Measurements from ENCODE around the gene IPO13. TPM values are rescaled to one million over a fixed set of nuclear protein-coding genes. Genes with fewer than 3 reads are reported as not detected.

IPO13 gene
- total RNA-seq, 1 donor from 2014 or later, result 34.6 TPM

DNA sequence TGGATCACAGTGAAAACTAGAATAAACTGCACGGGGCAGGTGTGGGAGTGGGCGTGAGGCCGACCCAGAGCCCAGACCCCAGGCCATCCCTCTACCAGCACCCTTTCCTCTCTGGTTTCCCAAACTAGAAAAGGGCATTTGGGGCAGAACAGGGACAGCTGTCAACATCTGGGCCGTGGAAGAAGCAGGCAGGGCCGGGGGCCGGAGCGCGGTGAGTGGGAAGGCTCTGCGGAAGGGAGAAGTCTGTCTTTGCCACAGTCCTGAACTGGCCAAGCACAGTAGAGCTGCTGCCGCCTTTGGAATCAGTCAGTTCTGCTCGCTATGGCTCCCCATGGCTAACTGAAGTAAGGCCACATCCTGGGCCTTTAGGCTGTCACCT is 51.2 kb downstream of the IPO13 start:
- TF ChIP-seq, protein P1, sequence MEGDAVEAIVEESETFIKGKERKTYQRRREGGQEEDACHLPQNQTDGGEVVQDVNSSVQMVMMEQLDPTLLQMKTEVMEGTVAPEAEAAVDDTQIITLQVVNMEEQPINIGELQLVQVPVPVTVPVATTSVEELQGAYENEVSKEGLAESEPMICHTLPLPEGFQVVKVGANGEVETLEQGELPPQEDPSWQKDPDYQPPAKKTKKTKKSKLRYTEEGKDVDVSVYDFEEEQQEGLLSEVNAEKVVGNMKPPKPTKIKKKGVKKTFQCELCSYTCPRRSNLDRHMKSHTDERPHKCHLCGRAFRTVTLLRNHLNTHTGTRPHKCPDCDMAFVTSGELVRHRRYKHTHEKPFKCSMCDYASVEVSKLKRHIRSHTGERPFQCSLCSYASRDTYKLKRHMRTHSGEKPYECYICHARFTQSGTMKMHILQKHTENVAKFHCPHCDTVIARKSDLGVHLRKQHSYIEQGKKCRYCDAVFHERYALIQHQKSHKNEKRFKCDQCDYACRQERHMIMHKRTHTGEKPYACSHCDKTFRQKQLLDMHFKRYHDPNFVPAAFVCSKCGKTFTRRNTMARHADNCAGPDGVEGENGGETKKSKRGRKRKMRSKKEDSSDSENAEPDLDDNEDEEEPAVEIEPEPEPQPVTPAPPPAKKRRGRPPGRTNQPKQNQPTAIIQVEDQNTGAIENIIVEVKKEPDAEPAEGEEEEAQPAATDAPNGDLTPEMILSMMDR (IDR thresholded peaks at IDR 0.05), result no peak
- TF ChIP-seq POLR2AphosphoS5 (IDR thresholded peaks at IDR 0.05; ENCODE audit: insufficient read depth in 1 of 2, low read depth in 1 of 2), result no peak
- no peak for TF ChIP-seq POLR2A (IDR thresholded peaks at IDR 0.05)
- Histone ChIP-seq H3K4me3 (no peak overlapping the region), H3K27ac (no peak overlapping the region), H3K4me1 (no peaks in the 10 kb centered on the region), H3K9me3 (no peaks in the 10 kb centered on the region), H3K27me3 (no peaks in the 10 kb centered on the region), H3K36me3 (peaks cover 0 to 25% of the 10 kb centered on the region in 2 donors)
- no peak for DNase-seq (ENCODE audit: extremely low spot score in 2 of 2)
- intact Hi-C loops (cut with DNase I), result no loop called here

DNA sequence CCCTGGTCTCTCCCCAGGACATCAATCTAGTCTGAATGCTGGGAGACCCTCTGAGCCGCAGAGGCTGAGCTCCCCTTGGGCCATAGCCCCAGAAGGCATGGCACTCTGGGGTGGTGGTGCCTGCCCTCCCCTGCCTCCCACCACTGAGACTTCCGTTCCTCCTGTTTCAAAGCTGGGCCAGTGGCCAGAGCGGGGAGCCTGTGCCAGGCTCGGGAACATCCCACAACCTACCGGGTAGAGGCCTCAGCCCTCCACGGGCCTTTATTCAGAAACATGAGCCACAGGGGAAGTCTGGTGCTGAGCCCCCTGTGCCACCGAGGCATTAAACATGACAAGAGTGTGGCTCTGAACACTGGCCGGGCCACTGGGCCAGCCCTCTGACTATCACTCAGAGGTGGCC is 52.7 kb downstream of the IPO13 start:
- Histone ChIP-seq H3K36me3 (peaks cover 0 to 29% of the 10 kb centered on the region in 2 donors), H3K4me3 (no peak overlapping the region), H3K4me1 (no peaks in the 10 kb centered on the region), H3K27me3 (no peaks in the 10 kb centered on the region), H3K27ac (no peak overlapping the region), H3K9me3 (no peaks in the 10 kb centered on the region)
- no peak for DNase-seq (ENCODE audit: extremely low spot score in 2 of 2)
- no peak for TF ChIP-seq POLR2AphosphoS5 (IDR thresholded peaks at IDR 0.05; ENCODE audit: insufficient read depth in 1 of 2, low read depth in 1 of 2)
- intact Hi-C loops (cut with DNase I), result no loop called here

- no peaks in the 10 kb centered on the region for H3K27me3 ChIP-seq
- peaks cover 0 to 30% of the 10 kb centered on the region in 2 donors for H3K36me3 ChIP-seq
- H3K4me3 ChIP-seq, result no peak overlapping the region
- no peaks in the 10 kb centered on the region for H3K9me3 ChIP-seq
- no peak overlapping the region for H3K27ac ChIP-seq
- no peak for DNase-seq (ENCODE audit: extremely low spot score in 2 of 2)
- TF ChIP-seq POLR2A (IDR thresholded peaks at IDR 0.05) (no peak), POLR2AphosphoS5 (IDR thresholded peaks at IDR 0.05; ENCODE audit: insufficient read depth in 1 of 2, low read depth in 1 of 2) (no peak)
- TF ChIP-seq, protein P1 (IDR thresholded peaks at IDR 0.05), result no peak
- no peaks in the 10 kb centered on the region for H3K4me1 ChIP-seq
- intact Hi-C loops (cut with DNase I), result no loop called here
Observed at GRCh38 chr1:44000122-44000665, 53.4 kb downstream of the IPO13 start.

DNA sequence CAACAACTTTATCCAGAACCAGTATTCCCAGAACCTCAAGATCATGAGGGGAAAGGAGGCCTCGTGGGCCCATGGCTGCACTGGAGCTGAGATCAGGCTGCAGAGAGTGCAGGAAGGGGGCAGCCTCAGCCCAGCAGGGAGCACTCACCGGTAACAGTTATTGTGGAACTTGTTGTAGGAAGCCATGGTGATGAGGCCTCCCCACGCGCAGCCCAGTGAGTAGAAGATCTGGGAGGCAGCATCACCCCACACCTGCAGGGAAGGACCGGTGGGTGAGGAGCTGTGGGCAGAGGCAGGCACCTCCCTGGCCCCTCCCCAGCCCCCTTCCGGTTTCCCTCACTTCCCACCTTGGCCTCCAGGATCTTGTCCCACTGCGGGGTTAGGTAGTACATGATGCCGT is 55.4 kb downstream of the IPO13 start:
- Histone ChIP-seq H3K36me3 (peaks cover 0 to 30% of the 10 kb centered on the region in 2 donors), H3K4me1 (peaks cover 11% of the 10 kb centered on the region), H3K9me3 (no peaks in the 10 kb centered on the region), H3K27ac (no peak overlapping the region), H3K4me3 (no peak overlapping the region), H3K27me3 (no peaks in the 10 kb centered on the region)
- no peak for DNase-seq (ENCODE audit: extremely low spot score in 2 of 2)
- intact Hi-C loops (cut with DNase I), result no loop called here
- TF ChIP-seq POLR2AphosphoS5 (IDR thresholded peaks at IDR 0.05; ENCODE audit: insufficient read depth in 1 of 2, low read depth in 1 of 2) (no peak), POLR2A (IDR thresholded peaks at IDR 0.05) (no peak)
- TF ChIP-seq, protein P1 (IDR thresholded peaks at IDR 0.05), result no peak

DNA sequence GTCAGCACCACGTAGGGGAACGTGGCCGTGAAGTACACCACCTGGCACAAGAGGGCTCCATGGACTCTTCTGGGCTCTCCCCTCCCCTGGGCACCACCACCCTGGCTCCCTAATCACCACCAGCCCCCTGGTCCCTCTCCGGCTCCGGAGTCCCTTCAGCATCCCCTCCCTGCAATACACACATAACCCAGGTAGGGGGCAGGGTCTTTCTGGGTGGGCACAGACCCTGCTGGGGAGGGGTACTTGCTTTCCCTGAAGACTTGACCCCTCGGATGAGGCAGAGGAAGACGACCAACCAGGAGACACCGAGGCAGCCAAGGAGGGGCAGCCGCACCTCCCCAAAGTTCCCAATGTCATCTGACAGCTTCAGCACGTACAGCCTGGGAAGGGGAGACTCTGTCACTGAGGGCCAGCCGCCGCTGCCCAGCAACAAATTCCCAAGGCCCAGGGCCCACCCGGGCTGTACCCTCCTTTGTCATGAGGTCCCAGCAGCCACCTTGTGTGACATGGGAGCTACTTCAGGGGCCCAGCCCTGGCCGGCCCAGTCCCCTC is 55.9 kb downstream of the IPO13 start:
- Histone ChIP-seq H3K27me3 (no peaks in the 10 kb centered on the region), H3K27ac (no peak overlapping the region), H3K4me1 (peaks cover 11% of the 10 kb centered on the region), H3K36me3 (peaks cover 0 to 30% of the 10 kb centered on the region in 2 donors), H3K4me3 (no peak overlapping the region), H3K9me3 (no peaks in the 10 kb centered on the region)
- intact Hi-C loops (cut with DNase I), result no loop called here
- TF ChIP-seq, protein P1 (IDR thresholded peaks at IDR 0.05), result no peak
- TF ChIP-seq POLR2A (IDR thresholded peaks at IDR 0.05) (no peak), POLR2AphosphoS5 (IDR thresholded peaks at IDR 0.05; ENCODE audit: insufficient read depth in 1 of 2, low read depth in 1 of 2) (no peak)
- DNase-seq (ENCODE audit: extremely low spot score in 2 of 2), result no peak

Data from vagina (tissue), 2 donors.